ENCODE measurements around the gene RBM3.

GRCh38 chrX:48541140-48541814, 33.0 kb upstream of the RBM3 start:
- TF ChIP-seq CTCF (IDR thresholded peaks at IDR 0.05; ENCODE audit: low read length) (no peak), EZH2 (IDR thresholded peaks at IDR 0.05; ENCODE audit: borderline replicate concordance, low read length) (no peak)

Data from OCI-LY1 (cell line).